ENCODE results near the gene TRAPPC3L.

Gene TRAPPC3L

DNA sequence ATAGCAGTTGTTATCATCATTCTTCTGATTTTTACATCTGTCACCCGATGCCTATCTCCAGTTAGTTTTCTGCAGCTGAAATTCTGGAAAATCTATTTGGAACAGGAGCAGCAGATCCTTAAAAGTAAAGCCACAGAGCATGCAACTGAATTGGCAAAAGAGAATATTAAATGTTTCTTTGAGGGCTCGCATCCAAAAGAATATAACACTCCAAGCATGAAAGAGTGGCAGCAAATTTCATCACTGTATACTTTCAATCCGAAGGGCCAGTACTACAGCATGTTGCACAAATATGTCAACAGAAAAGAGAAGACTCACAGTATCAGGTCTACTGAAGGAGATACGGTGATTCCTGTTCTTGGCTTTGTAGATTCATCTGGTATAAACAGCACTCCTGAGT is 82.2 kb downstream of the TRAPPC3L start:
- Histone ChIP-seq H3K4me1 (peaks cover 4% of the 10 kb centered on the region), H3K27me3 (ENCODE audit: control insufficient read depth, insufficient read depth, low read length) (no peaks in the 10 kb centered on the region), H3K4me2 (ENCODE audit: low read length) (no peak overlapping the region), H3K4me3 (ENCODE audit: low read depth, low read length) (peak overlapping the region; percentile 9), H2AFZ (no peak overlapping the region), H3K27ac (no peak overlapping the region), H3K36me3 (ENCODE audit: control insufficient read depth, insufficient read depth, low read length) (no peaks in the 10 kb centered on the region), H3K9ac (no peak overlapping the region), H3K79me2 (no peaks in the 10 kb centered on the region), H3K9me3 (ENCODE audit: control insufficient read depth, low read length) (no peaks in the 10 kb centered on the region)
- TF ChIP-seq CTCF (IDR thresholded peaks at IDR 0.05) = no peak

DNA sequence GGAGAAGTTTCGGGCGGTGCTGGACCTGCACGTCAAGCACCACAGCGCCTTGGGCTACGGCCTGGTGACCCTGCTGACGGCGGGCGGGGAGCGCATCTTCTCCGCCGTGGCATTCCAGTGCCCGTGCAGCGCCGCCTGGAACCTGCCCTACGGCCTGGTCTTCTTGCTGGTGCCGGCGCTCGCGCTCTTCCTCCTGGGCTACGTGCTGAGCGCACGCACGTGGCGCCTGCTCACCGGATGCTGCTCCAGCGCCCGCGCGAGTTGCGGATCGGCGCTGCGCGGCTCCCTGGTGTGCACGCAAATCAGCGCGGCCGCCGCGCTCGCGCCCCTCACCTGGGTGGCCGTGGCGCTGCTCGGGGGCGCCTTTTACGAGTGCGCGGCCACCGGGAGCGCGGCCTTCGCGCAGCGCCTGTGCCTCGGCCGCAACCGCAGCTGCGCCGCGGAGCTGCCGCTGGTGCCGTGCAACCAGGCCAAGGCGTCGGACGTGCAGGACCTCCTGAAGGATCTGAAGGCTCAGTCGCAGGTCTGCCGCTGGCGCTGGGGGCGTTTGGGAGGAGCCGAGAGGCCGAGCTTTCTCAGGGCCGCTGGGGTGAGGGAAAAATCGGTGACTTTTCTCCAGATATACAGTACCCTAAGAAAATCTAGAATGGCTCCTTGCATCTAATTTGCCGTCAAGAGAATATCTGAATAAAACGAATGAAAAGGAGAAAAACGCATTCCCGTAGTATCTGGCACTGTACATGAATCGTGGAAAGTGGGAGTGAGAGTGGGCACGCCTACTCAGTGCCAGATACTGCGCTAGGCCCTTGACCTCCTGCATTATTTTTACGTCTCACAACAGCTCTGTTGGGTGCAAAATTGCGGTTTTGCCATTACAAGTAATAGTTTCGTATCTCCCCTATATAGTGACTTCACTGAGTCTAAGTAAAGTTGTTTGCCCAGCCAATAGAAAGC is 83.3 kb downstream of the TRAPPC3L start:
- H3K9me3 ChIP-seq (ENCODE audit: control insufficient read depth, low read length) = no peaks in the 10 kb centered on the region
- peak overlapping the region; percentile 70 for H2AFZ ChIP-seq
- peaks cover 4% of the 10 kb centered on the region for H3K4me1 ChIP-seq
- H3K9ac ChIP-seq = no peak overlapping the region
- H3K27me3 ChIP-seq (ENCODE audit: control insufficient read depth, insufficient read depth, low read length) = no peaks in the 10 kb centered on the region
- H3K36me3 ChIP-seq (ENCODE audit: control insufficient read depth, insufficient read depth, low read length) = no peaks in the 10 kb centered on the region
- TF ChIP-seq CTCF (IDR thresholded peaks at IDR 0.05) = no peak
- H3K4me2 ChIP-seq (ENCODE audit: low read length) = no peak overlapping the region
- no peak overlapping the region for H3K27ac ChIP-seq
- H3K79me2 ChIP-seq = no peaks in the 10 kb centered on the region
- no peak overlapping the region for H3K4me3 ChIP-seq (ENCODE audit: low read depth, low read length)

GRCh38 chr6:116461331-116461931 is 84.1 kb downstream of the TRAPPC3L start, which contains the start of gene CALHM6:
TSS of gene CALHM6 (plus strand) at chr6:116461375. CDS start at chr6:116461930, 555 bp downstream.
- Histone ChIP-seq H2AFZ (peak within 1 kb of the TSS; percentile 70), H3K4me2 (ENCODE audit: low read length) (no peak within 1 kb of the TSS), H3K9me3 (ENCODE audit: control insufficient read depth, low read length) (no peaks in the 10 kb centered on the region), H3K79me2 (no peaks in the 10 kb centered on the region), H3K27me3 (ENCODE audit: control insufficient read depth, insufficient read depth, low read length) (no peaks in the 10 kb centered on the region), H3K27ac (no peak within 1 kb of the TSS), H3K9ac (no peak within 1 kb of the TSS), H3K36me3 (ENCODE audit: control insufficient read depth, insufficient read depth, low read length) (no peaks in the 10 kb centered on the region), H3K4me1 (peaks cover 4% of the 10 kb centered on the region), H3K4me3 (ENCODE audit: low read depth, low read length) (no peak within 1 kb of the TSS)
- TF ChIP-seq CTCF (IDR thresholded peaks at IDR 0.05) = no peak

DNA sequence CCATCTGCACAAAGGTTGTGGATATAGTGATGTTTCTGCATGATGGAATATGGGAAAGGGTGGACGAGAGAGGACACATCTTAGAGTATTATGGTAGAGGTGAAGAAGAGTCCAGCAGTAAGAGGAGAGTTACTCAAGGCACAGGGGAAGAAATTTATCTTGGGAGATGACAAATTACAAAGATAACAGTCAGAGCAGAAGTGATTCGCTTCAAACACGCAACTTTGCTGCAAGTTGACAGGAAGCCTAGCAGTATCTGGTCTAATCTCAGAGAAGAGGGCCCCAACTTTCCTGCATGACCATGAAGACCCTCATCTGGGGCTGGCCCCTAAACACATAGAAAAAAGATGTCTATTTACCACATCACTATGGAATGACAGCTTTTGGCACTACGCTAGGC is 85.6 kb downstream of the TRAPPC3L start:
- no peak for TF ChIP-seq CTCF (IDR thresholded peaks at IDR 0.05)
- Histone ChIP-seq H3K27ac (no peak overlapping the region), H3K36me3 (ENCODE audit: control insufficient read depth, insufficient read depth, low read length) (no peaks in the 10 kb centered on the region)

More for the DNA sequence above, 85.6 kb downstream of the TRAPPC3L start:
- H3K9ac ChIP-seq = no peak overlapping the region
- H3K9me3 ChIP-seq (ENCODE audit: control insufficient read depth, low read length) = no peaks in the 10 kb centered on the region
- peaks cover 4% of the 10 kb centered on the region for H3K4me1 ChIP-seq
- H3K27me3 ChIP-seq (ENCODE audit: control insufficient read depth, insufficient read depth, low read length) = no peaks in the 10 kb centered on the region
- H3K4me2 ChIP-seq (ENCODE audit: low read length) = no peak overlapping the region
- H2AFZ ChIP-seq = no peak overlapping the region
- H3K4me3 ChIP-seq (ENCODE audit: low read depth, low read length) = no peak overlapping the region
- no peaks in the 10 kb centered on the region for H3K79me2 ChIP-seq

All from parathyroid adenoma (tissue), 2 donors.